ENCODE data around the gene TRABD2B. TPM values are rescaled to one million over a fixed set of nuclear protein-coding genes. Genes with fewer than 3 reads are reported as not detected.

TRABD2B gene
- total RNA-seq, 1 experiment from 2014 or later = 0.36 TPM

- ChIA-PET CTCF (no interaction called here), POLR2A (no interaction called here)
- intact Hi-C loops (cut with micrococcal nuclease; ENCODE audit: unreplicated experiment) = no loop called here
- Mint-ChIP-seq H3K4me1 (ENCODE audit: low read depth, unreplicated experiment) (peaks cover 8% of the 10 kb centered on the region), H3K9me3 (ENCODE audit: unreplicated experiment) (no peaks in the 10 kb centered on the region), H3K27ac (ENCODE audit: unreplicated experiment) (no peak overlapping the region), H3K4me3 (ENCODE audit: unreplicated experiment) (no peak overlapping the region), H3K27me3 (ENCODE audit: insufficient read depth, unreplicated experiment) (peaks cover 13% of the 10 kb centered on the region), H3K36me3 (ENCODE audit: insufficient read depth, unreplicated experiment) (no peaks in the 10 kb centered on the region)
- DNase-seq = no peak
- Histone ChIP-seq H3K9me3 (no peaks in the 10 kb centered on the region), H3K27me3 (replicated peaks; ENCODE audit: control insufficient read depth, insufficient read depth, low read length) (no peaks in the 10 kb centered on the region), H3K4me3 (ENCODE audit: low read depth, low read length) (no peak overlapping the region), H3K36me3 (ENCODE audit: control insufficient read depth, insufficient read depth, low read length) (no peaks in the 10 kb centered on the region), H3K4me1 (no peaks in the 10 kb centered on the region)
- no peak for TF ChIP-seq CTCF (IDR thresholded peaks at IDR 0.05; ENCODE audit: insufficient read depth in 1 of 2, low read depth in 1 of 2, low read length in 1 of 2, severe bottlenecking in 1 of 2, unreplicated experiment in 1 of 2)
- no TSS peak for BruUV-seq (replicated peaks)
Measured at GRCh38 chr1:47993881-47994625, 3.1 kb downstream of the TRABD2B start.

- Histone ChIP-seq H3K27me3 (replicated peaks; ENCODE audit: control insufficient read depth, insufficient read depth, low read length) (no peaks in the 10 kb centered on the region), H3K4me3 (ENCODE audit: low read depth, low read length) (no peak overlapping the region), H3K4me1 (no peaks in the 10 kb centered on the region), H3K36me3 (ENCODE audit: control insufficient read depth, insufficient read depth, low read length) (no peaks in the 10 kb centered on the region), H3K9me3 (no peaks in the 10 kb centered on the region)
- Mint-ChIP-seq H3K4me3 (ENCODE audit: unreplicated experiment) (no peak overlapping the region), H3K36me3 (ENCODE audit: insufficient read depth, unreplicated experiment) (no peaks in the 10 kb centered on the region), H3K27me3 (ENCODE audit: insufficient read depth, unreplicated experiment) (peaks cover 10% of the 10 kb centered on the region), H3K9me3 (ENCODE audit: unreplicated experiment) (no peaks in the 10 kb centered on the region), H3K4me1 (ENCODE audit: low read depth, unreplicated experiment) (peaks cover 8% of the 10 kb centered on the region), H3K27ac (ENCODE audit: unreplicated experiment) (no peak overlapping the region)
- no TSS peak for BruUV-seq (replicated peaks)
- TF ChIP-seq CTCF (IDR thresholded peaks at IDR 0.05; ENCODE audit: insufficient read depth in 1 of 2, low read depth in 1 of 2, low read length in 1 of 2, severe bottlenecking in 1 of 2, unreplicated experiment in 1 of 2) = no peak
- intact Hi-C loops (cut with micrococcal nuclease; ENCODE audit: unreplicated experiment) = no loop called here
- ChIA-PET POLR2A (no interaction called here), CTCF (no interaction called here)
- no peak for DNase-seq
Measured at GRCh38 chr1:47993416-47993740, 3.8 kb downstream of the TRABD2B start.

- intact Hi-C loops (cut with micrococcal nuclease; ENCODE audit: unreplicated experiment) = no loop called here
- H3K36me3 ChIP-seq (ENCODE audit: control insufficient read depth, insufficient read depth, low read length) = no peaks in the 10 kb centered on the region
- TF ChIP-seq CTCF (IDR thresholded peaks at IDR 0.05; ENCODE audit: insufficient read depth in 1 of 2, low read depth in 1 of 2, low read length in 1 of 2, severe bottlenecking in 1 of 2, unreplicated experiment in 1 of 2) = no peak
- DNase-seq = no peak
- peaks cover 8% of the 10 kb centered on the region for H3K4me1 Mint-ChIP-seq (ENCODE audit: low read depth, unreplicated experiment)
- H3K9me3 Mint-ChIP-seq (ENCODE audit: unreplicated experiment) = no peaks in the 10 kb centered on the region
- no TSS peak for BruUV-seq (replicated peaks)
- H3K27me3 ChIP-seq (replicated peaks; ENCODE audit: control insufficient read depth, insufficient read depth, low read length) = no peaks in the 10 kb centered on the region
- no peak overlapping the region for H3K4me3 Mint-ChIP-seq (ENCODE audit: unreplicated experiment)
- ChIA-PET CTCF (no interaction called here), POLR2A (no interaction called here)
- H3K4me3 ChIP-seq (ENCODE audit: low read depth, low read length) = no peak overlapping the region
- H3K9me3 ChIP-seq = no peaks in the 10 kb centered on the region
- H3K27me3 Mint-ChIP-seq (ENCODE audit: insufficient read depth, unreplicated experiment) = peaks cover 6% of the 10 kb centered on the region
- H3K4me1 ChIP-seq = no peaks in the 10 kb centered on the region
- no peaks in the 10 kb centered on the region for H3K36me3 Mint-ChIP-seq (ENCODE audit: insufficient read depth, unreplicated experiment)
- H3K27ac Mint-ChIP-seq (ENCODE audit: unreplicated experiment) = no peak overlapping the region
Measured at GRCh38 chr1:47992720-47993415, 4.3 kb downstream of the TRABD2B start.
